ENCODE data around the gene SLC25A19.
"Not testable (repeated sequence)": the region's sequence is repeated elsewhere in the genome, so short reads cannot be mapped to it uniquely, and the experiment has no call there.

SLC25A19 gene

GRCh38 chr17:75267411-75268232 lies 21.6 kb downstream of the SLC25A19 start:
- no peak for DNase-seq (ENCODE audit: low spot score)

- no peak for DNase-seq (ENCODE audit: low spot score)
These were observed 22.2 kb downstream of the SLC25A19 start for GRCh38 chr17:75267153-75267410.

GRCh38 chr17:75266316-75267152 lies 22.7 kb downstream of the SLC25A19 start:
- DNase-seq (ENCODE audit: low spot score): no peak

- DNase-seq (ENCODE audit: low spot score): no peak
These were observed 23.5 kb downstream of the SLC25A19 start for GRCh38 chr17:75265614-75266315.

GRCh38 chr17:75263055-75263454 lies 26.2 kb downstream of the SLC25A19 start:
- no peak for DNase-seq (ENCODE audit: low spot score)

GRCh38 chr17:75262112-75262606 lies 27.1 kb downstream of the SLC25A19 start:
- DNase-seq (ENCODE audit: low spot score): no peak

- DNase-seq (ENCODE audit: low spot score): peak; percentile 96
These were observed 27.7 kb downstream of the SLC25A19 start, which contains the start of the genes GGA3 and MRPS7 for GRCh38 chr17:75261336-75262111. GGA3 (minus strand) TSS chr17:75261606; CDS start chr17:75261587, 19 bp downstream. MRPS7 (plus strand) TSS chr17:75261879; CDS start chr17:75261901, 22 bp downstream.

- DNase-seq (ENCODE audit: low spot score): no peak
These were observed 28.4 kb downstream of the SLC25A19 start for GRCh38 chr17:75260641-75261335.

GRCh38 chr17:75257228-75257627 lies 32.0 kb downstream of the SLC25A19 start:
- not testable (repeated sequence) for DNase-seq (ENCODE audit: low spot score)

- not testable (repeated sequence) for DNase-seq (ENCODE audit: low spot score)
These were observed 33.1 kb downstream of the SLC25A19 start for GRCh38 chr17:75255954-75256698.

- no peak for DNase-seq (ENCODE audit: low spot score)
These were observed 37.0 kb downstream of the SLC25A19 start for GRCh38 chr17:75252039-75252816.

GRCh38 chr17:75250009-75250471 lies 39.2 kb downstream of the SLC25A19 start:
- DNase-seq (ENCODE audit: low spot score): peak; percentile 95

GRCh38 chr17:75249564-75249963 lies 39.7 kb downstream of the SLC25A19 start:
- no peak for DNase-seq (ENCODE audit: low spot score)

- no peak for DNase-seq (ENCODE audit: low spot score)
These were observed 42.8 kb downstream of the SLC25A19 start for GRCh38 chr17:75246404-75246803.

GRCh38 chr17:75245011-75245410 lies 44.2 kb downstream of the SLC25A19 start:
- DNase-seq (ENCODE audit: low spot score): no peak

GRCh38 chr17:75244133-75244866 lies 44.9 kb downstream of the SLC25A19 start:
- no peak for DNase-seq (ENCODE audit: low spot score)

GRCh38 chr17:75242461-75243042 lies 46.7 kb downstream of the SLC25A19 start:
- no peak for DNase-seq (ENCODE audit: low spot score)

- no peak for DNase-seq (ENCODE audit: low spot score)
These were observed 47.2 kb downstream of the SLC25A19 start for GRCh38 chr17:75241996-75242460.
